ENCODE measurements around the gene ACP7. TPM values are rescaled to one million over a fixed set of nuclear protein-coding genes. Genes with fewer than 3 reads are reported as not detected.
"Not testable (repeated sequence)": the region's sequence is repeated elsewhere in the genome, so short reads cannot be mapped to it uniquely, and the experiment has no call there.

Gene ACP7
- total RNA-seq, 4 donors from 2014 or later = 0.55 TPM; not detected in 3

DNA sequence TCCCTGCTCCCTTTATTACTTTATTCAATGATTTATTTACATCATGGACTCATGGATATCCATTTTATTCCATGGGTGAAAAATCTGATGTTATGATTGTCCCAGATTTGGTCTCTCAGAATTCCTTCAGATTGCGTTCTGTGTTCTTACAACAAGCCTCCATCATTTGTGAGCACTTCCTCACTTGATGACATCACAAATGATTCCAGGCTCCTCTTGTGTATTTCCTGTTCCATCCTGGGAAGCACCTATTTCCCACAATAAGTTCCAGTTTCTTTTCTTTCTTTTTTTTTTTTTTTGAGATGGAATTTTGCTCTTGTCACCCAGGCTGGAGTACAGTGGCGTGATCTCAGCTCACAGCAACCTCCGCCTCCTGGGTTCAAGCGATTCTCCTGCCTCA lies 6.7 kb downstream of the ACP7 start:
- no peak for TF ChIP-seq POLR2A (IDR thresholded peaks at IDR 0.05)
- TF ChIP-seq, protein P1, sequence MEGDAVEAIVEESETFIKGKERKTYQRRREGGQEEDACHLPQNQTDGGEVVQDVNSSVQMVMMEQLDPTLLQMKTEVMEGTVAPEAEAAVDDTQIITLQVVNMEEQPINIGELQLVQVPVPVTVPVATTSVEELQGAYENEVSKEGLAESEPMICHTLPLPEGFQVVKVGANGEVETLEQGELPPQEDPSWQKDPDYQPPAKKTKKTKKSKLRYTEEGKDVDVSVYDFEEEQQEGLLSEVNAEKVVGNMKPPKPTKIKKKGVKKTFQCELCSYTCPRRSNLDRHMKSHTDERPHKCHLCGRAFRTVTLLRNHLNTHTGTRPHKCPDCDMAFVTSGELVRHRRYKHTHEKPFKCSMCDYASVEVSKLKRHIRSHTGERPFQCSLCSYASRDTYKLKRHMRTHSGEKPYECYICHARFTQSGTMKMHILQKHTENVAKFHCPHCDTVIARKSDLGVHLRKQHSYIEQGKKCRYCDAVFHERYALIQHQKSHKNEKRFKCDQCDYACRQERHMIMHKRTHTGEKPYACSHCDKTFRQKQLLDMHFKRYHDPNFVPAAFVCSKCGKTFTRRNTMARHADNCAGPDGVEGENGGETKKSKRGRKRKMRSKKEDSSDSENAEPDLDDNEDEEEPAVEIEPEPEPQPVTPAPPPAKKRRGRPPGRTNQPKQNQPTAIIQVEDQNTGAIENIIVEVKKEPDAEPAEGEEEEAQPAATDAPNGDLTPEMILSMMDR (IDR thresholded peaks at IDR 0.05) = no peak
- intact Hi-C loops (cut with DNase I; ENCODE audit: low total_unique reads) = no loop called here
- Histone ChIP-seq H3K27ac (no peak overlapping the region), H3K9me3 (no peaks in the 10 kb centered on the region), H3K27me3 (no peaks in the 10 kb centered on the region), H3K4me1 (no peaks in the 10 kb centered on the region), H3K4me3 (no peak overlapping the region), H3K36me3 (no peaks in the 10 kb centered on the region)
- DNase-seq = no peak

DNA sequence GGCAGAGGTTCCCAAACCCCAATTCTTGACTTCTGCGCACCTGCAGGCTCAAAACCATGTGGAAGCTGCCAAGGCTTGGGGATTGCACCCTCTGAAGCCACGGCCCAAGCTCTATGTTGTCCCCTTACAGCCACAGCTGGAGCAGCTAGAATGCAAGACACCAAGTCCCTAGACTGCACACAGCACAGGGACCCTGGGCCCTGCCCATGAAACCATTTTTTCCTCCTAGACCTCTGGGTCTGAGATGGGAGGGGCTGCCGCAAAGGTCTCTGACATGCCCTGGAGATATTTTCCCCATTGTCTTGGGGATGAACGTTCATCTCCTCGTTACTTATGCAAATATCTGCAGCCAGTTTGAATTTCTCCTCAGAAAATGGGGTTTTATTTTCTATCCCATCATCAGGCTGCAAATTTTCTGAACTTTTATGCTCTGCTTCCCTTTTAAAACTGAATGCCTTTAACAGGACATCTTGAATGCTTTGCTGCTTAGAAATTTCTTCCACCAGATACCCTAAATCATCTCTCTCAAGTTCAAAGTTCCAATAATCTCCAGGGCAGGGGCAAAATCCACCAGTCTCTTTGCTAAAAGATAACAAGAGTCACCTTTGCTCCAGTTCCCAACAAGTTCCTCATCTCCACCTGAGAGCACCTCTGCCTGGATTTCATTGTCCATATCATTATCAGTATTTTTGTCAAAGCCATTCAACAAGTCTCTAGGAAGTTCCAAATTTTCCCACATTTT lies 11.8 kb downstream of the ACP7 start:
- H3K27me3 ChIP-seq; H3K9me3 ChIP-seq; DNase-seq; H3K27ac ChIP-seq; H3K36me3 ChIP-seq; H3K4me3 ChIP-seq; intact Hi-C loops (cut with DNase I; ENCODE audit: low total_unique reads); H3K4me1 ChIP-seq: not testable (repeated sequence)

DNA sequence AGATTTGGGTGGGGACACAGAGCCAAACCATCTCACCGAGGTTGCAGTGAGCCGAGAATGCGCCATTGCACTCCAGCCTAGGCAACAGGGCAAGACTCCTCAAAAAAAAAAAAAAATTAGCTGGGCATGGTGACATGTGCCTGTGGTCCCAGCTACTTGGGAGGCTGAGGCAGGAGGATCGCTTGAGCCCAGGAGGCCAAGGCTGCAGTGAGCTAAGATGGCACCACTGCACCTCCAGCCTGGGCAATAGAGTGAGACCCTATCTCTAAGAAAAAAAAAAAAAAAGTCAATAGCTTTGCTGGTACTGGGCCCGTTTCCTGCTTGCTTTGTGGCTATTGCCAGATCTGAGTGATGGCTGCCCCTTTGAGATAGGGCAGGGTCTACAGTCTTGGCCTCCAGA lies 13.1 kb downstream of the ACP7 start:
- intact Hi-C loops (cut with DNase I; ENCODE audit: low total_unique reads) = no loop called here
- Histone ChIP-seq H3K9me3 (no peaks in the 10 kb centered on the region), H3K4me1 (no peaks in the 10 kb centered on the region), H3K27ac (no peak overlapping the region), H3K36me3 (no peaks in the 10 kb centered on the region), H3K4me3 (no peak overlapping the region), H3K27me3 (peaks cover 0 to 4% of the 10 kb centered on the region in 2 donors)
- no peak for DNase-seq
- TF ChIP-seq, protein P1 (IDR thresholded peaks at IDR 0.05) = no peak
- no peak for TF ChIP-seq POLR2A (IDR thresholded peaks at IDR 0.05)

DNA sequence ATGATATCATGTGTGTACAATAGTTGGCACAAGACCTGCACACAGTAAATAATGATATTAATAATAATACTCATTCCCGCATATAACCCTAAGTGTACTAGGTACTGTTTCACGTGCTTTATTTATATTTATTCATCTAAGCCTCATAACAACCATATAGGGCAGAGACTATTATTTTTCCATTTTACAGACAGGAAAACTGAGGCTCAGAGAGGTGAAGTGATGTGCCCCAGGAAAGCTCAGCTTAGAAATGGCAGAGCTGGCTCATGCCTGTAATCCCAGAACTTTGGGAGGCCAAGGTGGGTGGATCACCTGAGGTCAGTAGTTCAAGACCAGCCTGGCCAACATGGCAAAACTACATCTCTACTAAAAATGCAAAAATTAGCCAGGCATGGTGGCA lies 13.6 kb downstream of the ACP7 start:
- Histone ChIP-seq H3K4me1 (no peaks in the 10 kb centered on the region), H3K27ac (no peak overlapping the region), H3K36me3 (no peaks in the 10 kb centered on the region), H3K27me3 (peaks cover 0 to 4% of the 10 kb centered on the region in 2 donors), H3K4me3 (no peak overlapping the region), H3K9me3 (no peaks in the 10 kb centered on the region)
- no peak for DNase-seq
- TF ChIP-seq, protein P1 (IDR thresholded peaks at IDR 0.05) = no peak
- TF ChIP-seq POLR2A (IDR thresholded peaks at IDR 0.05) = no peak
- intact Hi-C loops (cut with DNase I; ENCODE audit: low total_unique reads) = no loop called here

DNA sequence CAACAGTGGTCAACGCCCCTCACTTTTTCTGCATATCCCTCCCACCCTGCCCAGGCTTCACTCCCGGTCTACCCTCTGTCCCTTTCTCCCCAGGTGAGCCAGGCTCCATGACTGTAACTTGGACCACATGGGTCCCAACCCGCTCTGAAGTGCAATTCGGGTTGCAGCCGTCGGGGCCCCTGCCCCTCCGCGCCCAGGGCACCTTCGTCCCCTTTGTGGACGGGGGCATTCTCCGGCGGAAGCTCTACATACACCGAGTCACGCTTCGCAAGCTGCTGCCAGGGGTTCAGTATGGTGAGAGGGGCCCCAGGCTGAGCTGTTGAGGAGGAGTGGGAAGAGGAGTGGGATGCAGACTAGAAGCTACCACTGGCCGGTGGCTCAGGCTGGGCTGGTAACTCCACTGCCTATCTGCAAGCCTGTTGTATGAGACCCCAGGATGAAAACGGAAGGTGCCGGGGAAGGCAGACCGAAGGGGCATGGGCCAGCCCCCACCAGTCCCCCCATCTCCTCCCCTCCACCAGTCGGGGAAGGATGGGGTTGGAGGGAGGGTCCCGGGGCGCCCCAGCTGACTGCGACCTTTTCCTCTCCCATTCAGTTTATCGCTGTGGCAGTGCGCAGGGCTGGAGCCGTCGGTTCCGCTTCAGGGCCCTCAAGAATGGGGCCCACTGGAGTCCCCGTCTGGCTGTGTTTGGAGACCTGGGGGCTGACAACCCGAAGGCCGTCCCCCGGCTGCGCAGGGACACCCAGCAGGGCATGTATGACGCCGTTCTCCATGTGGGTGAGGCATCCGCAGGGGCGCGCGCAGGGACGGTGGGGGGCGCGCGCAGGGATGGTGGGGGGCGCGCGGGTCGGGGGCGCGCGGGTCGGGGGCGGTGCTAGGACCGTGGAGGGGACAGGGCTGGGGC lies 14.4 kb downstream of the ACP7 start:
- TF ChIP-seq POLR2A (IDR thresholded peaks at IDR 0.05) = no peak
- TF ChIP-seq, protein P1 (IDR thresholded peaks at IDR 0.05) = no peak
- intact Hi-C loops (cut with DNase I; ENCODE audit: low total_unique reads) = no loop called here
- H3K4me3 ChIP-seq = no peak overlapping the region

More for the DNA sequence above, 14.4 kb downstream of the ACP7 start:
- H3K36me3 ChIP-seq = no peaks in the 10 kb centered on the region
- DNase-seq = no peak
- peaks cover 0 to 4% of the 10 kb centered on the region in 2 donors for H3K27me3 ChIP-seq
- no peak overlapping the region for H3K27ac ChIP-seq
- no peaks in the 10 kb centered on the region for H3K9me3 ChIP-seq
- no peaks in the 10 kb centered on the region for H3K4me1 ChIP-seq
